K562 (cell line): Measurements from ENCODE around the gene EIF4E. TPM values are rescaled to one million over a fixed set of nuclear protein-coding genes. Genes with fewer than 3 reads are reported as not detected.
A peak's percentile ranks its signal among the peaks of the same experiment; 100 is the strongest.

Experiments
- CEBPB ChIP-seq: fragments of 450-650 bp; IDR thresholded peaks from 2 replicates; pipeline ENCODE4 v1.6.1; 2016; ENCODE audit warnings: missing genetic modification characterization, missing compliant biosample characterization
- HDAC3 ChIP-seq: fragments of 450-650 bp; IDR thresholded peaks from 2 replicates; pipeline ENCODE4 v1.6.1; 2018; ENCODE audit warnings: borderline replicate concordance, mild to moderate bottlenecking, moderate library complexity; ENCODE audit not compliant: partially characterized antibody
- MEIS2 ChIP-seq: fragments of 450-650 bp; IDR thresholded peaks from 2 replicates; pipeline ENCODE4 v1.6.1; 2014; ENCODE audit warnings: mild to moderate bottlenecking; ENCODE audit not compliant: partially characterized antibody
- NFE2 ChIP-seq: IDR thresholded peaks from 2 replicates; pipeline ENCODE4 v1.6.1; 2014; ENCODE audit warnings: antibody characterized with exemption, low read depth
- NFRKB ChIP-seq: fragments of 450-650 bp; IDR thresholded peaks from 2 replicates; pipeline ENCODE4 v1.6.1; 2016; ENCODE audit warnings: low read depth
- SMAD1 ChIP-seq: fragments of 150-350 bp; IDR thresholded peaks from 2 replicates; pipeline ENCODE4 v1.6.1; 2014; ENCODE audit warnings: low read length, low read depth; ENCODE audit not compliant: partially characterized antibody
- TRIM24 ChIP-seq, 2 experiments: fragments of 450-650 bp; IDR thresholded peaks; 2 replicates each; pipeline ENCODE4 v1.6.1; 2016
- polyA plus RNA-seq, 8 experiments: library from polyadenylated mRNA; depleted of rRNA in 4 of 8; stranded (reverse) in 5 of 8; unstranded in 3 of 8; fragments of >200 nt; fragmentation: Nextera tagmentation in 2 of 8; fragmentation: Illumina TruSeq in 1 of 8; extraction: Ambion mirVana in 2 of 8; extraction: Trizol in 1 of 8; gene quantifications; 2 replicates each; pipeline versions ENCODE4 v1.2.1 to v1.2.3, GENCODE V29; 2011 to 2014; ENCODE audit warnings: inconsistent platforms in 1 of 8, missing spikeins in 1 of 8
- total RNA-seq, 7 experiments: library from RNA; depleted of rRNA in 6 of 7; stranded (reverse); fragments of >200 nt in 6 of 7; fragmentation: Illumina TruSeq in 2 of 7; extraction: Trizol in 2 of 7; gene quantifications; 2 replicates each; pipeline versions ENCODE4 v1.2.1 to v1.2.3, GENCODE V29; 2011 to 2021; ENCODE audit warnings: low replicate concordance in 1 of 7
- TF ChIP-seq, protein P1 (sequence below): fragments of 250-450 bp; sonication (Bioruptor Pico); IDR thresholded peaks from 2 replicates; pipeline ENCODE4 v1.9.0; 2021; ENCODE audit warnings: mild to moderate bottlenecking, inconsistent platforms
- TF ChIP-seq, protein P2 (sequence below): sonication (generic); formaldehyde crosslinking; IDR thresholded peaks from 2 replicates; pipeline ENCODE4 v1.8.0; 2023; ENCODE audit warnings: mild to moderate bottlenecking, missing genetic modification reagents
- TF ChIP-seq, protein P3 (sequence below): sonication (generic); IDR thresholded peaks from 2 replicates; pipeline ENCODE4 v1.6.1; 2016

Gene EIF4E
- total and polyA plus RNA-seq, 9 of the 15 experiments (the other 6 are each of a cell fraction or from before 2014, with no cell fraction given): 164 to 489 (median 179) TPM

DNA sequence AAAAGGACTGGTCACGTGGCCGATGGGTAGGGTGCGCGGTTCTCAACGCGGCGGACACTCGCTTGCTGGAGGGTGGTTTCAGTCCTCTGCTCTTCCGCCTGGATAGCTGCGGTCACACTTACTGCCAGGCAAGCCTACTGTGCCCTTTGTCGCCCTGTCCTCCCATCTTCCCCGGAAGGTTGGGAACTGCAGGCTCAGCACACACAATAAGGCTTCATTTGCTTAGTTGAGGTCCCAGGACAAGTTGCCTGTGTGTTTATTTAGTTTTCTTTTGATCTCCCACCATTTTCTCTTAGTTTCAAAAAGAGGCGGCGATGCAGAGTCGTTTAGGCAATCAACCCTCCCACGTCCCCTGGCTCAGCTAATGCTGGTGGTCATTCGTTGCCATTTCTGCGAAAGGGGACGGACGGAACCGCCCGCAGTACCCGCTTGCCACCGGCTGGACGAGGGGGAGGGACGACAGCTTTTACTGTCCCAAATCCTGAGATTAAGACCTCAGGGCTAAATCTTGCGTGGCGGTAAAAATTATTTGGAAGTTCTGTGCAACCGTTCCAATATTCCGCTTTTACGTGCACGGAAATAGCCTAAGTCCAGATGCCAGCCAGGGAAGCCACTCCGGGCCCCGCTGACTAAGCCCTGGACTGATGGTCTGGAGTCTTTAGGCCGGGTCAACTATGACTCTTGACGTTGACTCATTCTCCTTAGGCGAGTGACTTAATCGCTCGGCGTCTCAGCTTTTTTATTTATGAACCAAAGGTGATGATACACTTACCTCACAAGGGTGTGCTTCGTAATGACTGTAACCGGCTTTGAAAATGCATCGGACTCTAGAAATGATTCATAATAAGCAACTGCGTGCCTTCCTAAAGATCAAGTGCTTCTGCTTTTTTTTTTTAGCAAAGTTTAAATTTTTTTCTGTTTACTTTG, 671 bp upstream of the EIF4E start (continued):
- TF ChIP-seq, protein P1, sequence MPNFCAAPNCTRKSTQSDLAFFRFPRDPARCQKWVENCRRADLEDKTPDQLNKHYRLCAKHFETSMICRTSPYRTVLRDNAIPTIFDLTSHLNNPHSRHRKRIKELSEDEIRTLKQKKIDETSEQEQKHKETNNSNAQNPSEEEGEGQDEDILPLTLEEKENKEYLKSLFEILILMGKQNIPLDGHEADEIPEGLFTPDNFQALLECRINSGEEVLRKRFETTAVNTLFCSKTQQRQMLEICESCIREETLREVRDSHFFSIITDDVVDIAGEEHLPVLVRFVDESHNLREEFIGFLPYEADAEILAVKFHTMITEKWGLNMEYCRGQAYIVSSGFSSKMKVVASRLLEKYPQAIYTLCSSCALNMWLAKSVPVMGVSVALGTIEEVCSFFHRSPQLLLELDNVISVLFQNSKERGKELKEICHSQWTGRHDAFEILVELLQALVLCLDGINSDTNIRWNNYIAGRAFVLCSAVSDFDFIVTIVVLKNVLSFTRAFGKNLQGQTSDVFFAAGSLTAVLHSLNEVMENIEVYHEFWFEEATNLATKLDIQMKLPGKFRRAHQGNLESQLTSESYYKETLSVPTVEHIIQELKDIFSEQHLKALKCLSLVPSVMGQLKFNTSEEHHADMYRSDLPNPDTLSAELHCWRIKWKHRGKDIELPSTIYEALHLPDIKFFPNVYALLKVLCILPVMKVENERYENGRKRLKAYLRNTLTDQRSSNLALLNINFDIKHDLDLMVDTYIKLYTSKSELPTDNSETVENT: 0 out of 2 replicates have a peak, but pooled peaks have one; percentile 30
- peak; percentile 9; the same call in 1 of the 2 replicates for TF ChIP-seq NFRKB
- 0 out of 4 replicates have a peak, but pooled peaks of 1 of the 2 experiments have one; percentile 6 for TF ChIP-seq TRIM24 (IDR thresholded peaks at IDR 0.05)
- TF ChIP-seq, protein P2, sequence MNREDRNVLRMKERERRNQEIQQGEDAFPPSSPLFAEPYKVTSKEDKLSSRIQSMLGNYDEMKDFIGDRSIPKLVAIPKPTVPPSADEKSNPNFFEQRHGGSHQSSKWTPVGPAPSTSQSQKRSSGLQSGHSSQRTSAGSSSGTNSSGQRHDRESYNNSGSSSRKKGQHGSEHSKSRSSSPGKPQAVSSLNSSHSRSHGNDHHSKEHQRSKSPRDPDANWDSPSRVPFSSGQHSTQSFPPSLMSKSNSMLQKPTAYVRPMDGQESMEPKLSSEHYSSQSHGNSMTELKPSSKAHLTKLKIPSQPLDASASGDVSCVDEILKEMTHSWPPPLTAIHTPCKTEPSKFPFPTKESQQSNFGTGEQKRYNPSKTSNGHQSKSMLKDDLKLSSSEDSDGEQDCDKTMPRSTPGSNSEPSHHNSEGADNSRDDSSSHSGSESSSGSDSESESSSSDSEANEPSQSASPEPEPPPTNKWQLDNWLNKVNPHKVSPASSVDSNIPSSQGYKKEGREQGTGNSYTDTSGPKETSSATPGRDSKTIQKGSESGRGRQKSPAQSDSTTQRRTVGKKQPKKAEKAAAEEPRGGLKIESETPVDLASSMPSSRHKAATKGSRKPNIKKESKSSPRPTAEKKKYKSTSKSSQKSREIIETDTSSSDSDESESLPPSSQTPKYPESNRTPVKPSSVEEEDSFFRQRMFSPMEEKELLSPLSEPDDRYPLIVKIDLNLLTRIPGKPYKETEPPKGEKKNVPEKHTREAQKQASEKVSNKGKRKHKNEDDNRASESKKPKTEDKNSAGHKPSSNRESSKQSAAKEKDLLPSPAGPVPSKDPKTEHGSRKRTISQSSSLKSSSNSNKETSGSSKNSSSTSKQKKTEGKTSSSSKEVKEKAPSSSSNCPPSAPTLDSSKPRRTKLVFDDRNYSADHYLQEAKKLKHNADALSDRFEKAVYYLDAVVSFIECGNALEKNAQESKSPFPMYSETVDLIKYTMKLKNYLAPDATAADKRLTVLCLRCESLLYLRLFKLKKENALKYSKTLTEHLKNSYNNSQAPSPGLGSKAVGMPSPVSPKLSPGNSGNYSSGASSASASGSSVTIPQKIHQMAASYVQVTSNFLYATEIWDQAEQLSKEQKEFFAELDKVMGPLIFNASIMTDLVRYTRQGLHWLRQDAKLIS (CRISPR knock-in tag): peak; percentile 89
- TF ChIP-seq MEIS2: peak; percentile 87
- TF ChIP-seq HDAC3: peak; percentile 46
- peak; percentile 34 for TF ChIP-seq NFE2
- TF ChIP-seq, protein P3, sequence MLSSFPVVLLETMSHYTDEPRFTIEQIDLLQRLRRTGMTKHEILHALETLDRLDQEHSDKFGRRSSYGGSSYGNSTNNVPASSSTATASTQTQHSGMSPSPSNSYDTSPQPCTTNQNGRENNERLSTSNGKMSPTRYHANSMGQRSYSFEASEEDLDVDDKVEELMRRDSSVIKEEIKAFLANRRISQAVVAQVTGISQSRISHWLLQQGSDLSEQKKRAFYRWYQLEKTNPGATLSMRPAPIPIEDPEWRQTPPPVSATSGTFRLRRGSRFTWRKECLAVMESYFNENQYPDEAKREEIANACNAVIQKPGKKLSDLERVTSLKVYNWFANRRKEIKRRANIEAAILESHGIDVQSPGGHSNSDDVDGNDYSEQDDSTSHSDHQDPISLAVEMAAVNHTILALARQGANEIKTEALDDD: peak; percentile 85
- 0 out of 2 replicates have a peak, but pooled peaks have one; percentile 7 for TF ChIP-seq CEBPB (tag)
- peak; percentile 51 for TF ChIP-seq SMAD1
